RPMI8226 (cell line): Measurements from ENCODE around the gene CD59.
A peak's percentile ranks its signal among the peaks of the same experiment; 100 is the strongest.
"Not testable (repeated sequence)": the region's sequence is repeated elsewhere in the genome, so short reads cannot be mapped to it uniquely, and the experiment has no call there.

Experiments used
- DNase-seq: peaks from one replicate; pipeline ENCODE4 v3.0.0-alpha.2; 2015

The CD59 gene

DNA sequence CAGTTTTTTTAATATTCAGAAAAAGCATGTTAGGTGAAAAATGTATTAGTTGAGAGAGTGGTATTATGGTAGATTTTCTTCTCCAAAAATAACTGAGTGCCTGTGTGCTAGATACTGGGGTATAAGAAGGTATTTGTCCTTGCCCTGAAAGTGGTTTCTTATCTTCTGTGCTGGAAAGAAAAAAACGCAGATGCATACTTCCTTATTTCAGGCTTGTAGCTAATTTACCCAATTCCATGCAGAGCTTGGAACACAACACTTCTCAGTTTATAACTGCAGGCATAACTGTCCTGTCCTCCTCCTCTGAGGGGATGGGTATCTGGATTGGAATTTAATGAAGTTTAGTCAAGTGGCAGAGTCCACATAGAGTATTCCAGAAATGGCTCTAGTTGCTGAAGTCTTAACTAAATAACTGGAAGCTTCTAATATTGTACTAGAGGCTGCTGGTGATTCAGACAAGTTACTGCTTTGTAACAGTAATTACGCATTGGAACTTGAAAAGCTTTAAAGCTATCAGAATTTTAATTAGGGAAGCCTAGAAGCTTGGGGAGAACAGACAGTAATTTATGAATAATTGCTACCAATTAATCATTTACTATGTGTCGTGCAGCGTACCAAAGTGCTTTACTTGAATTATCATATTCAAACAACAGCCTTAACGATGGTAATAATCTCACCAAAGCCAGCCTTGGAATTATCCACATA lies 22.9 kb downstream of the CD59 start:
- no peak for DNase-seq

DNA sequence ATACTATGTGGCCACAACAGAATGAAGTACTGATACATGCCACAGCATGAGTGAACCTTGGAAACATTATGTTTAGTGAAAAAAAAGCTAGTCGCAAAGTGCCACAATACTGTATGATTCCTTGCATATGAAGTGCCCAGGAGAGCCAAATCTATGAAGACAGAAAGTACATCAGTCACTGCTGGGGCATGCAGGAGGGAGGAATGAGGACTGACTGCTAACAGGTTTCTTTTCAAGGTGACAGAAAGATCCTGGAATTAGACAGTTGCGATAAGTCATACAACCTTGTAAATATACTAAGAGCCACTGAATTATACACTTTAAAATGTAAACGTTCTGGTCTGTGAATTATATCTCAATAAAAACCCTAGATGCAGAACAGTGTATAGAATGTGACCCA lies 23.8 kb downstream of the CD59 start:
- DNase-seq, result no peak

DNA sequence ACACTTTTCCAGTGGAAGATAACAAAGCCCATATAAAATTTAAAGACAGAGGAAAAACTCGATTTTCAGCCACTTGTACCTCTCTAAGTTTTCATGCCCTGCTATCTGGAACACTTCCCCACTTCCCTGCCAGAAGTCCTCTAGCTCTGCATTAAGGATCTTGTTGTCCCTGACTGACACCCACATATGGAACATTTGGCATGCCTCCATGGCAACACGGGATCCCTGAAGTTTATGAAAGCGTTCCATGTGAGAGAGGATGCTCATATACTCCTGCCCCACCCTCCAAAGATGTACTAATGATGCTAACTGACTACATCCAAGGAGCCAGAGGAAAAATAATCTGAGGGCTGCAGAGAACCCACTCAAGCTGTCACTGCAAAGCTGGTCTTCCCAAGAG lies 26.8 kb downstream of the CD59 start:
- DNase-seq, result no peak

DNA sequence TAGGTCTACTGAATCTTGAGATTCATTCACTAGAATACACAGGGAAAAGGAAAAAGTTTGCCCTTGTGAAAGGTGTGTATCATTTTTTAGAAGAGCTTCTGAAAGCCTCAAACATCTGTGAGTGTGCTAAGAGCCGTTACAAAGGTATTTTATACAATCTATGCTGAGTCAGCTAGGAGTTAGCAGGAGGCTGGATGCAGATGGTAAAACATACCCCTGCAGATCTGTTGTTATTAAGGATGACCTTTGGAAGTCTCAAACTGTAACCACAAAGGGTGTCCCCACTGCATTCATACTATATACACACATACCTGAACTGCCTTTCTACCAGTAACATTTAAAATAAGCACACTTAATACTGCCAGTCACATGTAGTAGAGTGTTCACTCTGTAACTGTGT lies 27.2 kb downstream of the CD59 start:
- no peak for DNase-seq

DNA sequence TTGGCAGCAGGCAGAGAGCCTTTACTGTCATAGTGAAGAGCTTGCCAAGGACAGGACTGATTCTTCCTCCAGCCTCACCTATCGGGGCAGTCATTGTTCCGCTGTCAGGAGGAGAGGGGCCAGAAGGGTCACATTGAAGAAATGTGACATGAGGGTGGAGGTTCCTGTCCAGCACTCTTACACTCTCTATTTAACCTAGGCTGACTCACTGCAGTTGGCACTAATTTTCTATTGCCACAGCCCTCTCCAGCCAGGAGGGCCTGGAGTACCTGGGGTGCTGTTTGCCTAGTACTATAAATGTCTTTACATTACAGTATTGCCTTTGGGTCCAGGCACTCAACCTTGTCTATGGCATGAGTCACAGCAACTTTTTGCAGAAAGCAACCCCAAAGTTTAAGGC lies 28.4 kb downstream of the CD59 start:
- not testable (repeated sequence) for DNase-seq

DNA sequence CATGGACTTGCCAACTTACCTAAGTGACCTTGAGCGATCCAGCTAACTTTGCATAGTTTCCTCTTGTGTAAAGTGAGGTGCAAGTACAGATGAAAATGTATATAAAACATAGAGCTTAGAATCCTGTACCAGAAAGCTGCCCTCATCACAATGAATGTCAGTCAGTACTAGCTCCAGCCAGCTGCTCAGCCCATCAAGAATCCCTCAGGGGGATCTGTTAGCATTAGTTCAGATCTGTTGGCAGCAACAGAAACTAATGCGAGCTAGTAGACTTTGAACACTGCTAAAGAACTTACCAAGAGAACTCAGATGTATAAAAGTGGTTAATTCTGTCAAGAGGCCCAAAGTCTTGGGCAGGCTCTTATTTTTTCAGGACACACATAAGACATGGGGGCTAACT lies 29.3 kb downstream of the CD59 start:
- DNase-seq, result no peak

DNA sequence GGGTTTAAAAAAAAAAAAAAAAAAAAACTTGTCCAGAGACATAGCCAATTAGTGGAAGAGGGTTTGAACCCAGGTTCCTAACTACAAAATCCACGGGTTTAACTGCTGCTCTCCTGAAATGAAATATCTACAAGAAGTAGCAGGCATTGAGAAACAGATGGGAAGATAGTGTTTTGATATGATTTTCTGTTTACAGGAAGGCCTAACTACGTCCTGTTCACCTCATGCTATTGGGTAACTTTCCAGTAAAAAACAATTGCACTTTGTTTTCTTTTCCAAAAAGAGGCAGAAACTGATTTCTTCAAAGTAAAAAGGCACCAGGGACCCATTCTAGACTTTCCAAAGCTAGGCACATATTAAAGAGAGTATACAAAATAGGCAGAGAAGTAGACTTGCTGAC lies 29.7 kb downstream of the CD59 start:
- no peak for DNase-seq

DNA sequence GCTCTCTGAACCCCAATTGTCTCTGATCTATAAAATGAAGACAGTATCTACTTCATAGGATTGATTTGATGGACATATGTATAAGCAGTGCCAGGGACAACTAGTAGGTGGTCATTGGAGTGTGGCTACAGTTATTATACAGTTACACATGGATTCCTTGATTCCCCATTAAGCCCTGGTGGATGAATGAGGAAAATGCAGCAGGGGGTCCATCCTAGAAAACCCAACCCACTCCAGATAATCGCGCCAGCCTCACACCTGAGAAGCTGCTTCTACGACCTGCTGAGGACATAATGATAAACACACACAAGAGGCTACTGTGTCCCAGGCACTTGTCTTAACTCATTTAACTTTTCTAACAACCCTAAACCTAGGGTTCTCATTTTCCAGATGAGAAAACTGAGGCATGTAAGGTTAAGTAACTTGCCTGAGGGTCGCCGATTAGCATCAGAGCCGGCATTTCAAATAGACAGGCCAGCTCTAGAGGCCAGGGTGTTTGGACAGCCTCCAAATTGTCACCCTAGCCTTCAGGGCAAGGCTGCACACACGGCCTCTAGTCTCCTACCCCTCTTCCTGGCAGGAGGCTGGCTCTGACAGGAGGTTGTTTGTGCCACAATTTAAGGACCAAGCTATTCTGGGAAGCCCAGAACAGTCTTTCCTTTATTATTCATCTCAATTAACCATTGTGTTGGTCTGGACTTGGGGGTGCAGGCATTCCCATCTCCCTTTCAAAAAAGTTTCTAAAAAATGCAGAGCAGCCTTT lies 31.8 kb downstream of the CD59 start:
- no peak for DNase-seq

DNA sequence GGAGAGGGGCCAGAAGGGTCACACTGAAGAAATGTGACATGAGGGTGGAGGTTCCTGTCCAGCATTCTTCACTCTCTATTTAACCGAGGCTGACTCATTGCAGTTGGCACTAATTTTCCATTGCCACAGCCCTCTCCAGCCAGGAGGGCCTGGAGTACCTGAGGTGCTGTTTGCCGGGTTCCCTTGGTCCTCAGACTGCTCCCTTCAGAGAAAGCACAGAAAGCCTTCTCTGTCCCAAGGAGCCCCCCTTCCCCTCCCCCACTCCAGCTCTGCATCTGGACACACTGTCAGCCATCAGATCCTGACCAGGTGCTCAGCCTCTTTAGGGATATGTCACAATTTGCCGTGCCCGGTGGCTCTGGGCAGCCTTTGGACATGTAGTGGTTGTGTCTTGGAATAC lies 32.4 kb downstream of the CD59 start:
- no peak for DNase-seq

DNA sequence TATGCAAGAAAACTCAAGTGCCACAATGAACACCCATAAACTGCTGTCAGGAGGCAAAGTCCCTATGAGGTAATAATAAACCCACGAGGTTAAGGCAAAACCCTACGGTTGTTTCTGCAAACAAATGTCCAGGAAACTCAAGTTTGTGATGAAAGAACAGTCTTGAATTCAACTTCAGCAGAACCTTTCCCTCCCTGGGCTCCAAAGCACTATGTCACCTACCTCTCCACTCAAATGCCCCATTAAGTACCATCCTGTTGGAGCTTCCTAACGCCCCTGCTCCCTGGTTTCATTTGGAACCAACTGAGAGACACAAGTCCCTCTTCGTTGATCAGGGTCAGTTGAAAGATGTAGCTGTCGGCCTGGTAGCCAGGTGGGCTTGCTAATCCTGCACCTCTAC lies 33.0 kb downstream of the CD59 start:
- no peak for DNase-seq

DNA sequence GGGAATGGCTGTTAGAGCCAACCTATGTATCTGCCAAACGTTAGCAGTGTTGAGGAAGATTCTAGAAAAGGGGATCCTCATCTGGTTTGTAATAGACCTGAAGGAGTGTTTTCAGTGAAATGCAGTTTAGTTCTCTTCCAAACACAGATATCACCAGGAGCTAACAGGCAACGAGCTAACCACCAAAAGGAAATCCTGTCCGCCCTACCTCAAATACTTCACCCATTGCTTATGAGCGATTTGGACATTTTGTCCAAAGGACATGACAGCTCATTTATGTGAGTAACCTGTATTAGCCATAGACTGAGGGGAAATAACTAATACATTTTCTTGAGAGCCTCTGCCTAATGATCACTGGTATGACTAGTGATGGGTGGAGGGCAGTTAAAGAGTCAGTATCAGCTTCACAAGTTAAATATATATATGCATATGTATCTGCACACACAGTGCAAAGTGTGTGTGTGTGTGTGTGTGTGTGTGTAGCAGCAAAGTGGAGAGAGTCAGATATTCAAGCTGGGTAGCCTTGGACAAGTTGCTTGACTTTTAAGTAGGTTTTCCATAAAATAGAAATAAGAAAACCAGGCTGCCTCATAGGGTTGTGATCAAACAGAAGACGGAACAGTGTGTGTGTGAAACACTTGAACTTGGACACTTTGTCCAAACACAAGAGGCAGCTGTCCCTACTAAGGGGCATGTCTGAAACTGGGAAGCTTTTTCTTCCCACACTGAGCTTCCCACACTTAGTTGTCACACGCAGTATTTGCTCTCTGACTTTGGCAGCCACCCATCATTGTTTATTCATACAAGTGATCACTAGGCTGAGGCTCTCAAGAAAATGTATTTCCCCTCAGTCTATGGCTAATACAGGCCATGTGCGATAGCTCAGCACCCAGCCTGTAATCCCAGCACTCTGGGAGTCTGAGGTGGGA lies 34.7 kb downstream of the CD59 start:
- no peak for DNase-seq

DNA sequence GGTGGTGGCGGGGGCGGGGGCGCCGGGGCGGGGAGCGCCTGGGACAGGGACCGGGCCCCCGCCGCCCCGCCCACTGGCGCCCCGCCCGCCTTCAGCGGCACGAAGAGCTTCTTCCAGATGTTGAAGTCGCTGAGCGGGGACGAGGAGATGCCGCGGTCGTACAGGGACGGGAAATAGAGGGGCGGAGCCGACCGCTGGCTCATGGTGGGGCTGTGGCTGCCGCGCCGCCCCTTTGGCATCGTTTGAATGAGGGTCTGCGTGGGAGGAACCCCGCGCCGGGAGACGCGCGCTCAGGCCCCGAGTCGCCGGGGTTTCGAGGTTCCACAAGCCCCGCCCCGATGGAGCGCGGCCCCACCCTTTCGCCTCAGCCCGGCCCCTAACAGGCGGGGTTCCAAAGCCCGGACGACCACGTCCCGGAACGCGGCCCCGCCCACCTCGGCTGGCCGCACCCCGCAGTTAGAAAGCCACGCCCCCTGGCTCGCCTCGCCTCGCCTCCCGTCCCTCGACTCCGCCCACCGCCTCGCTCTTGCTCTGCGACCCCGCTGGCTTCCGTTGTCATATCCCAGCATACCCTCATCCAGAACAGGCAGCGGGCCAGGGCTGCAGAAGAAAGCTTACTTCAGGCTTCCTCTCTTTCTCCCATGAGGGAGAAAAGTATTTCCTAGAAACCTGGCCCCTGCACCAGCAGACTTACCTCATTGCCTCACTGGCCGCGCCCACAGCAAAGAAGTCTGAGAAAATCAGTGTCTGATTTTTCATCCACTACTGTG lies 35.5 kb downstream of the CD59 start, which contains the start of gene C11orf91:
Gene C11orf91 (minus strand): TSS at position 325 of the 770 bp plus-strand sequence. CDS start 86 bp downstream, at position 239.
- DNase-seq, result peak; percentile 91

DNA sequence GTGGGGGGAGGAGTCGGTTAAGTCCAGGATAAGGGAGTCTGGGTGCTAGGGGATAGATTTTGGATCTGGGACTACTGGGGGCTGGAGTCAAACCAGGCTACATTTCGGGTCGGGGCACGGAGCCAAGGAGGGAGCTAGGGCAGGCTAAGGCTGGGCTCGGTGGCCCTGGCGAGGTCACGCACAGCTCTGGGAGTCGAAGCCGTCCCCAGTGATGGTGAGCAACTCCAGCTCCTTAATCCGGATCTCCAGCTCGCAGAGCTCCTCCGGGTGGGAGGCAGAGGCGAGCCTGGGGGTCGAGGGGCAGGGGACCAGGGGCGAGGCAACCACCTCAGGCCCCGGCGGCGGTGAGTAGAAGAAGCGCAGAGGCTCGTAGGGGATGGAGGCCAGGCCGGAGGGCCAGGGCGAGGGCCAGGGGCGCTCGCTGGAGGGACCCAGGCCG lies 36.1 kb downstream of the CD59 start:
- no peak for DNase-seq

DNA sequence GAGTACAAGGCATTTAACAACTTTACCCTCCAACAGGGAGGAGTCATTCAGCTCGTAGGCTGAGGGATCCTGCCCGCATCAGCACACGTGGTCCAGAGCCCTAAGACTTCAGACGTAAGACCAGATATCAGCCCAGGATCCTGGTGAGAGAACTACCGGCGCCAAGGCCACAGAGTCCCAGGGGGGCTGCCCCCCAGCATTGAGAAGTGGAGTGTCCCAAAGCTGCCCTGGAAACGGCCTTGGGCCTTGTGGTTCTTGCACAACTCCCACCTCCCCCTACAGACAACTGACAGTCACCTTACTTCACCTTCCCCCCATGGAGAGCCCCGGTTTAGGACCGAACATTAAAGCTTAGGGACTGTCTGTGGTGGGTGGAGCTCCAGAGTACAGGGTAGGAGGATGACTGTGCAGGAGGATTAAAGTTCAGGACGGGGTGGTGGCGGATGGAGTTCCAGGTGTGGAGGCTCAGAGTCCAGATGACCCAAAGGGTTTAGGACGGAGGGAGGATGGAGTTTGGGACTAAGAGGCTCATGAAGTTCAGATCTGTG lies 36.6 kb downstream of the CD59 start:
- DNase-seq, result no peak

DNA sequence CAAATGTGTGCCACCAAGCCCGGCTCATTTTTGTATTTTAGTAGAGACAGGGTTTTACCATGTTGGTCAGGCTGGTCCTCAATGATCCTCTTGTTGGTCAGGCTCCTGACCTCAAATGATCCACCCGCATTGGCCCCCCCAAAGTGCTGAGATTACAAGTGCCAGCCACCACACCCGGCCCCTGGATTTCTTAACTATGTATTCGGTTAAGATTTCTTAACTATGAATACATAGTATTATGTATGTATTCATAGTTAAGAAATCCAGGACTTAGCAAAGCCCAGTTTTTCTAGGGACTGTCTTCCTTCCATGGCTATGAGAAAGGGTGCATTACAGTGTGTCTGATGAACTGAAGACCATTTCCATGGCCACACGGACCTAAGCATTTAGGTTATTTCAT lies 37.3 kb downstream of the CD59 start:
- no peak for DNase-seq

DNA sequence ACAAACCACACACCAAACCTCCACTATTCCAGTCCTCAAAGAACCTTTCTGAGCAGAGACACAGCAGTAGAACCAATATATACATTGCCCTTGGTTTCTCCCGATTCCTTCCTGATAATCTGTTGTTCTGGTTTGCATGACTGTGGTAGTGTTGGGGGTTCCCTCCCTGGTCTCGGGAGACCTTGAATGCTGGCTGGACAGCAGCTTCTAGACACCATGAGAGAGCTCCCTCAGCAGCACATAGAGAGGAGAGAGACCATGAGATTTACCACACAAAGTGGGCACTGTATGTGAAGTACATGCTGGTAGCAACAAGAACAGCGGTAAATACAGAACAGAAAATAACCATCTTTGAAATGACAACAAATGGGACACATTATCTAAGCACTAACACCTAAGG lies 38.2 kb downstream of the CD59 start:
- no peak for DNase-seq

DNA sequence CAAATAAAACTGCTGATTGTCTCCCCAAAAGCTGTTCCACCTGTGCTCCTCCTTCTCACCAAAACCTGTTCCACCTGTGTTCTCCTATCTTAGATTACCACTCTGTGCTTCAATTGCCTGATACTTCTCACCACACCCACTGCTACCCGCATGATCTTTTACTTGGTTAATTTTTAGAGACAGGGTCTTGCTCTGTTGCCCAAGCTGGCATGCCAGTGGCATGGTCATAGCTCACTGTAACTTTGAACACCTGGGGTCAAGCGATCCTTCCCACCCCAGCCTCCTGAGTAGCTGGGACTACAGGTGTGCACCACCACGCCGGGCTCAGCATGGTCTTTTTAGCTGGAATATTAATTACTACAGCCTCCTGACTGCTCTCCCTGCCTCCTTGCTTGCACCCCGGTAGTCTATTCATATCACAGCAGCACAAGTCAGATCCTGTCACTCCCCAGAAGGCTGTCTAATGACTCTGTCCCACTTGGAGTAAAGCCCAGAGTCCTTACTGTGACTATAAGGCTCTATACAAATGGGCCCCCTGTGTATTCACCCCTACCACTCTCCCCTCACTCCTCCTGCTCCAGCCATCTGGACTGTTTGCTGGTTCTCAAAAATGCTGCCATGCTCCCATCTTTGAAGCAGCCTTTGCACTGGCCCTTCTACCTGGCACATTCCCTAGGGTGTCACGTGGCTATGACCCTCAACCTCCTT lies 39.1 kb downstream of the CD59 start:
- DNase-seq, result no peak

DNA sequence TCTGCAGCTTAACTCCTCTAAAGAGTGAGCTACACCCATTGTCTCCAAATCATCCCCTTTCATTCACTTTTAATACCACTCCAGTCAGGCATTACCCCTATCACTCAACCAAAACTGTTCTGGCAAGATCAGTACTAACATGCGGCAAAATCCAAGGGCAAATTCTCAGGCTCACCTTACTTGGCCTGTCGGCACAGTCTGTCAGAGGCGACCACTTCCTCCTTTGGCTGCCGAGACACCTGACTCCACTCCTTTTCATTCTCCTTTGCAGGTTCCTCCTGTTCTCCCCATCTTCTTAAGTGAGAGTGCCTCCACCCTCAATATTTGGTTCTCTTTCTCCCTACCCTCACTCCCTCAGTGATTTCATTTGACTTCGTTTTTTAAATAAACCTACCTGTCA lies 39.8 kb downstream of the CD59 start:
- peak; percentile 26 for DNase-seq

DNA sequence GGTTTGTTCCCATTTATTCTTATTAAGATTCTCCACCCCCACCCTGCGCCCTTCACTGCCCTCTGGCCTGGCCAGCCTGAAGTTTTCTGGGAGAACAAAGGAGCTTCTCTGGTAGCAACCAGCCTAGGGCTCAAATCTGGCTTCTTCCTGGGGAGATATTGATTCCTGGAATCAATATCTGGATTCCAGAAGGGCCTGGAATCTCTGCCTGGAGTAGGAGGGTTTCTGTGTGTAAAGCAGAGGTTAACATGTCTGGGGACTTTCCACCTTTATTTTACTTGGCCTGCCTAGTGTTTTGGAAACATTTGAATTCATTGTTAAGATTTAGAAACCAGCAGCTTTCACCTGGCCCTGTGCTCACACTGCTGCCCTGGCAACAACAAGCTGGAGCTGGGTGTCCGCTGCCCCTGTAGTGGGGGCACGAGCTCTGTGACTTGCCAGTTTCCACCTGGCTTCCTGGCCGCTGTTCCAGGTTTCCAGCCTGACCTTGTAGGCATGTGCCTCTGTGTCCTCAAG lies 41.1 kb downstream of the CD59 start:
- no peak for DNase-seq

DNA sequence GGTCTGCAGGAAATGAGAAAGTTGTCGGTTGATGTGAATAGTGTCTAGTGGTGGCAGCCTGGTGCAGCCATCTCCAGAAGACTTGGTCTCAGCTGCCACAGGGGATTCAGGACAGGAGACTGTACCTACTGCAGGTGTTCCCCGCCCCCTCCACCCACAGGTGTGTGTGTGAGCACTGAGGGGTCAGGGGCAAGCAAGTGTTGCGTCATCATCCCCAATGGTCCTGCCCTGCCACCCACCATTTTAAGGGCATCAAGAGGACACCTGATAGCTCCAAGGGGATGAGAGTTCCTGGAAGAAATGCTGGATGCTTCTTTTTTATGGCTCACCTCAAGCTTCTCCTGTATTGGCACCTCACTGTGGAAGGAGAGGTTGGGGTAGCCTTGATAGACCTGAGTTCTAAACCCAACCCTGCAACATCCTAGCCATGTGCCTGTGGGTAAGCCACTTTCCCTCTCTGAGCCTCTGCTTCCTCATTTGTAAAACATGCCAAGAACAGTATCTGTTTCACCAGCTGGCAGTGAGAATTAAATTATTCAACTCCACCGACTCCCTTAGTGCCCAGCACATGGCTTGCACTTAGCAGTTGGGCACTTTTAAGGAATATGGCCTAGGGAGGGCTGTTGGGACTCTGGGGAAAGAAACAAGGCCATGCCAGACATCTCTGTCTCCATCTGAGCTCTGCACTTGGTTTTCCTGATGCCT lies 41.7 kb downstream of the CD59 start:
- no peak for DNase-seq

DNA sequence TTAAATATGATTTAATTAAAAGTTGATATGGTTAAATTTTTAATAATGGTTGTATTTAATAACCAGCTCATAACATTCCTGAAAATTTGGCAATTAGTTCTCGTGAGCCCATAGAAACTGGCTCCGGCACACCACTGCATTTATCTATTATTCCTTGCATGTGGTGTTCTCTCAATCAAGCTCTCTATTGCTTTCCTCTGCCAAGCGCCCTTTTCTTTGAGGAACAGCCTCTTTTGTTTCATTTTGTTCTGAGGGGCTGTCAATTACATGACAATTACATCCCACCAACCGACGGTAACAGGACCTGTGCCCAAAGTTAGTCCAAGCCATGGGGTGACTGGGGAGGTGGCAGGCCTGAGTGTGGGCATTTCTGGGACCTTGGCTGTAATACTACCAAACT lies 43.7 kb downstream of the CD59 start:
- DNase-seq, result no peak
